ENCODE data around the gene SLAMF1.

- no peak for TF ChIP-seq POLR2A (IDR thresholded peaks at IDR 0.05)
- TF ChIP-seq CTCF (IDR thresholded peaks at IDR 0.05), result no peak
These were observed 10.5 kb upstream of the SLAMF1 start for GRCh38 chr1:160657250-160657781.
